H9 (cell line): ENCODE data around the gene PDCD6IP. TPM values are rescaled to one million over a fixed set of nuclear protein-coding genes. Genes with fewer than 3 reads are reported as not detected.

Experiments
- DNase-seq: peaks from one replicate; pipeline ENCODE4 v3.0.0-alpha.2; 2017
- H2AFZ ChIP-seq: one replicate; pipeline ENCODE4 v1.6.1; 2013; ENCODE audit warnings: mild to moderate bottlenecking, low read length, control low read depth, moderate library complexity
- H2AK5ac ChIP-seq: 2 replicates; pipeline ENCODE4 v1.6.1; 2013; ENCODE audit warnings: low read length, control low read depth, mixed read lengths; ENCODE audit not compliant: insufficient read length
- H2BK120ac ChIP-seq: one replicate; pipeline ENCODE4 v1.6.1; 2013; ENCODE audit warnings: low read depth, mild to moderate bottlenecking, low read length, control low read depth, inconsistent platforms; ENCODE audit not compliant: poor library complexity, severe bottlenecking
- H2BK12ac ChIP-seq: 2 replicates; pipeline ENCODE4 v1.6.1; 2013; ENCODE audit warnings: low read length, control low read depth, mixed read lengths, low read depth; ENCODE audit not compliant: insufficient read length
- H2BK15ac ChIP-seq: 2 replicates; pipeline ENCODE4 v1.6.1; 2013; ENCODE audit warnings: low read depth, low read length, control low read depth
- H2BK20ac ChIP-seq: one replicate; pipeline ENCODE4 v1.6.1; 2013; ENCODE audit warnings: low read depth, mild to moderate bottlenecking, low read length, control low read depth, inconsistent platforms; ENCODE audit not compliant: poor library complexity, severe bottlenecking
- H2BK5ac ChIP-seq: 2 replicates; pipeline ENCODE4 v1.6.1; 2013; ENCODE audit warnings: low read length, control low read depth, mixed read lengths; ENCODE audit not compliant: insufficient read length
- H3K14ac ChIP-seq: 2 replicates; pipeline ENCODE4 v1.6.1; 2013; ENCODE audit warnings: low read length, control low read depth; ENCODE audit not compliant: insufficient read depth
- H3K18ac ChIP-seq: 2 replicates; pipeline ENCODE4 v1.6.1; 2013; ENCODE audit warnings: low read depth, mild to moderate bottlenecking, mixed read lengths, low read length, control low read depth; ENCODE audit not compliant: insufficient read length
- H3K23ac ChIP-seq: 2 replicates; pipeline ENCODE4 v1.6.1; 2013; ENCODE audit warnings: low read length, control low read depth, mixed read lengths, low read depth; ENCODE audit not compliant: insufficient read length
- H3K23me2 ChIP-seq: 2 replicates; pipeline ENCODE4 v1.6.1; 2013; ENCODE audit warnings: low read depth, mild to moderate bottlenecking, mixed read lengths, low read length, control low read depth; ENCODE audit not compliant: insufficient read length, poor library complexity, severe bottlenecking
- H3K27ac ChIP-seq: 2 replicates; pipeline ENCODE4 v1.5.1; 2013; ENCODE audit warnings: low read length, control low read depth, mixed read lengths, low read depth; ENCODE audit not compliant: insufficient read length
- H3K27me3 ChIP-seq: 2 replicates; pipeline ENCODE4 v1.6.1; 2013; ENCODE audit warnings: low read length, control low read depth, inconsistent platforms; ENCODE audit not compliant: insufficient read depth
- H3K4ac ChIP-seq: 2 replicates; pipeline ENCODE4 v1.6.1; 2013; ENCODE audit warnings: low read depth, mild to moderate bottlenecking, control low read depth, inconsistent platforms, low read length, moderate library complexity
- H3K4me1 ChIP-seq: 2 replicates; pipeline ENCODE4 v1.6.1; 2013; ENCODE audit warnings: low read length, control low read depth, inconsistent platforms; ENCODE audit not compliant: insufficient read depth
- H3K4me2 ChIP-seq: 2 replicates; pipeline ENCODE4 v1.6.1; 2013; ENCODE audit warnings: low read length, control low read depth, mixed read lengths; ENCODE audit not compliant: insufficient read length, insufficient read depth
- H3K56ac ChIP-seq: 2 replicates; pipeline ENCODE4 v1.6.1; 2013; ENCODE audit warnings: low read depth, mild to moderate bottlenecking, mixed read lengths, low read length, control low read depth; ENCODE audit not compliant: insufficient read length
- H3K79me1 ChIP-seq: 2 replicates; pipeline ENCODE4 v1.6.1; 2013; ENCODE audit warnings: low read depth, mild to moderate bottlenecking, moderate library complexity, low read length, control low read depth, inconsistent platforms; ENCODE audit not compliant: insufficient read depth, poor library complexity, severe bottlenecking
- H3K79me2 ChIP-seq: 2 replicates; pipeline ENCODE4 v1.6.1; 2013; ENCODE audit warnings: low read length, control low read depth, inconsistent platforms; ENCODE audit not compliant: insufficient read depth
- H3K9ac ChIP-seq: 2 replicates; pipeline ENCODE4 v1.6.1; 2013; ENCODE audit warnings: low read length, control low read depth, mixed read lengths; ENCODE audit not compliant: insufficient read length; ENCODE audit errors: extremely low read depth
- H3K9me3 ChIP-seq: one replicate; pipeline ENCODE4 v1.6.1; 2013; ENCODE audit warnings: low read depth, low read length, inconsistent platforms; ENCODE audit not compliant: control insufficient read depth
- H3T11ph ChIP-seq: one replicate; pipeline ENCODE4 v1.6.1; 2013; ENCODE audit warnings: mild to moderate bottlenecking, low read length, control low read depth, inconsistent platforms
- H4K20me1 ChIP-seq: one replicate; pipeline ENCODE4 v1.6.1; 2013; ENCODE audit not compliant: control insufficient read depth, insufficient read length, insufficient read depth
- H4K5ac ChIP-seq: 2 replicates; pipeline ENCODE4 v1.6.1; 2013; ENCODE audit warnings: low read depth, mild to moderate bottlenecking, mixed read lengths, low read length, control low read depth; ENCODE audit not compliant: insufficient read length
- H4K8ac ChIP-seq: replicated peaks from 2 replicates; pipeline ENCODE4 v1.6.1; 2013; ENCODE audit warnings: low read length, control low read depth, mixed read lengths, low read depth; ENCODE audit not compliant: insufficient read length
- H4K91ac ChIP-seq: 2 replicates; pipeline ENCODE4 v1.6.1; 2013; ENCODE audit warnings: low read depth, mild to moderate bottlenecking, moderate library complexity, mixed read lengths, low read length, control low read depth; ENCODE audit not compliant: insufficient read length
- H3K27ac Mint-ChIP-seq, 3 experiments: 2 replicates in 2 of 3; 3 replicates in 1 of 3; pipeline ENCODE4 v1.8.0; 2020 to 2021; ENCODE audit warnings: mixed read lengths in 3 of 3, mild to moderate bottlenecking in 1 of 3, moderate library complexity in 1 of 3
- H3K27me3 Mint-ChIP-seq: 2 replicates; pipeline ENCODE4 v1.8.0; 2021; ENCODE audit warnings: low read depth, mild to moderate bottlenecking, moderate library complexity, mixed read lengths
- H3K36me3 Mint-ChIP-seq, 3 experiments: 2 replicates in 2 of 3; 3 replicates in 1 of 3; pipeline ENCODE4 v1.8.0; 2020 to 2021; ENCODE audit warnings: low read depth in 3 of 3, mixed read lengths in 3 of 3; ENCODE audit not compliant: insufficient read depth in 1 of 3
- H3K4me1 Mint-ChIP-seq, 2 experiments: 2 replicates each; pipeline ENCODE4 v1.8.0; 2020; ENCODE audit warnings: mixed read lengths in 2 of 2
- H3K4me3 Mint-ChIP-seq, 2 experiments: 2 replicates in 1 of 2; 3 replicates in 1 of 2; pipeline ENCODE4 v1.8.0; 2020 to 2021; ENCODE audit warnings: mild to moderate bottlenecking in 2 of 2, mixed read lengths in 2 of 2, moderate library complexity in 1 of 2
- H3K9me3 Mint-ChIP-seq, 2 experiments: 2 replicates in 1 of 2; 3 replicates in 1 of 2; pipeline ENCODE4 v1.8.0; 2020; ENCODE audit warnings: mild to moderate bottlenecking in 2 of 2, mixed read lengths in 2 of 2, moderate library complexity in 1 of 2
- CTCF ChIP-seq: fragments of 200-600 bp; sonication (generic); conservative IDR thresholded peaks from 3 replicates; pipeline ENCODE4 v1.8.0; 2021; ENCODE audit warnings: antibody characterized with exemption, mild to moderate bottlenecking
- WGBS: extraction: QIAGEN DNeasy Blood & Tissue Kit; methylation state at CpG from one replicate; pipeline ENCODE4 v1.1.7; 2013; ENCODE audit warnings: missing lambda C conversion rate, low lambda C conversion rate, mixed read lengths; ENCODE audit not compliant: insufficient read length; ENCODE audit errors: extremely low coverage; 5-methylcytosine and 5-hydroxymethylcytosine counted together
- total RNA-seq: library from RNA; stranded (reverse); gene quantifications from 2 replicates; pipeline ENCODE4 v1.2.1, GENCODE V29; 2021

PDCD6IP gene
- total RNA-seq, 1 experiment from 2014 or later = 109 TPM

- no peak overlapping the region for H2BK12ac ChIP-seq
- peaks cover 7% of the 10 kb centered on the region in 2 experiments for H3K4me1 Mint-ChIP-seq
Observed at GRCh38 chr3:33892655-33893054, 94.2 kb downstream of the PDCD6IP start.

More at GRCh38 chr3:33892655-33893054, 94.2 kb downstream of the PDCD6IP start:
- TF ChIP-seq CTCF = no peak
- H2AFZ ChIP-seq = no peak overlapping the region
- H3K23ac ChIP-seq = no peak overlapping the region
- no peak overlapping the region for H3K27ac ChIP-seq
- no peaks in the 10 kb centered on the region for H3K79me2 ChIP-seq
- no peak overlapping the region for H2BK5ac ChIP-seq
- H3K18ac ChIP-seq = no peak overlapping the region
- no peak overlapping the region for H4K91ac ChIP-seq
- no peak overlapping the region for H3K56ac ChIP-seq
- H3T11ph ChIP-seq = no peak overlapping the region
- H2BK120ac ChIP-seq = no peak overlapping the region
- no peaks in the 10 kb centered on the region for H3K79me1 ChIP-seq
- H3K9me3 ChIP-seq = no peaks in the 10 kb centered on the region
- Mint-ChIP-seq H3K4me3 (no peak overlapping the region), H3K27ac (no peak overlapping the region), H3K9me3 (no peaks in the 10 kb centered on the region), H3K36me3 (no peaks in the 10 kb centered on the region), H3K27me3 (no peaks in the 10 kb centered on the region)
- no peaks in the 10 kb centered on the region for H4K20me1 ChIP-seq
- H2AK5ac ChIP-seq = no peak overlapping the region
- H4K5ac ChIP-seq = no peak overlapping the region
- H3K27me3 ChIP-seq = no peaks in the 10 kb centered on the region
- H3K4me2 ChIP-seq = no peak overlapping the region
- DNase-seq = no peak
- no peak overlapping the region for H3K14ac ChIP-seq
- no peak overlapping the region for H2BK15ac ChIP-seq
- H3K4me1 ChIP-seq = no peaks in the 10 kb centered on the region
- WGBS = no CpG with 5 or more reads among the region's 1 CpG
- H3K9ac ChIP-seq = no peak overlapping the region
- no peak overlapping the region for H2BK20ac ChIP-seq
- H4K8ac ChIP-seq = no peak overlapping the region
- no peaks in the 10 kb centered on the region for H3K23me2 ChIP-seq
- no peak overlapping the region for H3K4ac ChIP-seq
